Transverse colon (tissue), 4 donors: Measurements from ENCODE around the gene SLC39A11. TPM values are rescaled to one million over a fixed set of nuclear protein-coding genes. Genes with fewer than 3 reads are reported as not detected.

ENCODE experiments used
- DNase-seq: peaks from one replicate; pipeline ENCODE4 v3.0.0-alpha.2; 2019
- H3K27ac ChIP-seq, 4 donors: fragments of 200-600 bp; sonication (generic); 2 replicates each; pipeline ENCODE4 v1.5.1; 2016 to 2018; ENCODE audit warnings: inconsistent platforms in 4 of 4
- H3K27me3 ChIP-seq: fragments of 200-600 bp; sonication (generic); 2 replicates; pipeline ENCODE4 v1.5.1; 2017; ENCODE audit warnings: inconsistent platforms
- H3K36me3 ChIP-seq, 4 donors: fragments of 200-600 bp; sonication (generic); 2 replicates each; pipeline ENCODE4 v1.5.1; 2017 to 2019; ENCODE audit warnings: inconsistent platforms in 4 of 4
- H3K4me1 ChIP-seq, 4 donors: fragments of 200-600 bp; sonication (generic); 2 replicates each; pipeline ENCODE4 v1.5.1; 2017 to 2020; ENCODE audit warnings: inconsistent platforms in 4 of 4
- H3K4me3 ChIP-seq, 4 donors: fragments of 200-600 bp; sonication (generic); 1 replicate in 1 of 4; 2 replicates in 3 of 4; pipeline versions ENCODE4 v1.5.1 to v1.6.1; 2017 to 2019; ENCODE audit warnings: inconsistent platforms in 4 of 4
- H3K9me3 ChIP-seq, 2 donors: fragments of 200-600 bp; sonication (generic); 2 replicates each; pipeline ENCODE4 v1.5.1; 2017 to 2019; ENCODE audit warnings: inconsistent platforms in 2 of 2
- CTCF ChIP-seq, 5 experiments: fragments of 200-600 bp in 3 of 5; fragments of 450-650 bp in 2 of 5; sonication (generic) in 3 of 5; IDR thresholded peaks; 1 replicate in 2 of 5; 2 replicates in 3 of 5; pipeline ENCODE4 v1.5.1; 2016 to 2017; ENCODE audit warnings: antibody characterized with exemption in 5 of 5, inconsistent platforms in 3 of 5, mild to moderate bottlenecking in 2 of 5, moderate library complexity in 1 of 5
- EP300 ChIP-seq: sonication (generic); formaldehyde crosslinking; IDR thresholded peaks from one replicate; pipeline ENCODE4 v1.6.1; 2017; ENCODE audit warnings: antibody characterized with exemption, low read depth
- POLR2A ChIP-seq: fragments of 450-650 bp; IDR thresholded peaks from one replicate; pipeline ENCODE4 v1.6.1; 2016; ENCODE audit warnings: antibody characterized with exemption, mild to moderate bottlenecking, moderate library complexity
- POLR2AphosphoS5 ChIP-seq, 3 donors: sonication (generic); formaldehyde crosslinking; IDR thresholded peaks; one replicate each; pipeline ENCODE4 v1.6.1; 2016; ENCODE audit warnings: antibody characterized with exemption in 3 of 3
- WGBS, 2 donors: methylation state at CpG; one replicate each; pipeline ENCODE4 v1.1.5; 2018; ENCODE audit warnings: low coverage in 1 of 2; 5-methylcytosine and 5-hydroxymethylcytosine counted together
- in situ Hi-C, 4 donors: fragments of 200-750 bp; cut with MboI; loops; one replicate each; pipeline versions ENCODE4 v1.15.0 to v1.15.1; 2017; ENCODE audit warnings: low sequenced_read_pairs in 3 of 4, low pct_ligation_motif_present in 1 of 4, low pct_unique_long_range_greater_than_20kb in 1 of 4
- intact Hi-C: fragments of 100-400 bp; cut with DNase I; formaldehyde crosslinking; loops from one replicate; pipeline ENCODE4 v1.15.1; 2023; ENCODE audit warnings: low total_unique reads
- total RNA-seq, 4 donors: library from RNA; depleted of rRNA; stranded (reverse); fragments of >200 nt; gene quantifications; one replicate each; pipeline ENCODE4 v1.1.0, GENCODE V29; 2016

The SLC39A11 gene
- total RNA-seq, 4 donors from 2014 or later = 20.7 to 49.7 (median 33.3) TPM

DNA sequence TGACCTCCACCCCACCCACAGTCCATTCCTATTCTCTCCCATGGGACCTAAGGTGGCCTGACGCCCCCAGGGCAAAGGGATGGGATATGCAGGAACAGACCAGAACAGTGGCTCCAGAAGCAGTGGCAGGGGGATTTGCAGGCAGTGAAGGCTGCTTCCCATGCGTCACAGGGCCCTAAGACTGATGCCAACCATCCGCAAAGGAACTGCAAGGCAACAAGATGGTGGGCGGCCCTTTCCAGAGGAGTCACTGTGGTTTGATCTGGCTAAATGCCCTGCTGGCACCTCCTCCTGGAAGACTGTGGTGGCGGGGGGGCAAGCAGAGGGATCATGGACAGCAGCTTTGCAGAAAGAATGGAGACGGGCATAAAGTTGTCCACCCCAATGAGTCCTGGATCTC is 4.4 kb upstream of the SLC39A11 start:
- WGBS, 2 donors = 75% methylated on average over 6 of the region's 6 CpGs; no CpG with 5 or more reads in 1 of the 2 donors
- no peaks in the 10 kb centered on the region for H3K9me3 ChIP-seq
- intact Hi-C loops (no loop called here), in situ Hi-C loops (no loop called here)
- H3K27me3 ChIP-seq = peaks cover 7% of the 10 kb centered on the region
- no peaks in the 10 kb centered on the region for H3K36me3 ChIP-seq
- no peak for DNase-seq
- peaks cover 4 to 8% (median 7%) of the 10 kb centered on the region in 4 donors for H3K4me1 ChIP-seq
- no peak overlapping the region for H3K4me3 ChIP-seq
- no peak overlapping the region for H3K27ac ChIP-seq
- no peak for TF ChIP-seq POLR2AphosphoS5 (IDR thresholded peaks at IDR 0.05)
- no peak for TF ChIP-seq CTCF (IDR thresholded peaks at IDR 0.05)
- no peak for TF ChIP-seq POLR2A
- TF ChIP-seq EP300 = no peak

GRCh38 chr17:73096211-73096610 is 3.7 kb upstream of the SLC39A11 start:
- intact Hi-C loops (no loop called here), in situ Hi-C loops (no loop called here)
- 69 to 80% methylated on average over 1 to 6 of the region's 6 CpGs for WGBS, 2 donors
- no peak for TF ChIP-seq POLR2A
- TF ChIP-seq EP300 = no peak
- no peak for TF ChIP-seq POLR2AphosphoS5 (IDR thresholded peaks at IDR 0.05)
- no peak for TF ChIP-seq CTCF (IDR thresholded peaks at IDR 0.05)
- DNase-seq = no peak
- peaks cover 7% of the 10 kb centered on the region for H3K27me3 ChIP-seq
- no peaks in the 10 kb centered on the region for H3K36me3 ChIP-seq
- H3K4me1 ChIP-seq = peaks cover 4 to 15% (median 13%) of the 10 kb centered on the region in 4 donors
- H3K4me3 ChIP-seq = no peak overlapping the region
- no peak overlapping the region for H3K27ac ChIP-seq
- no peaks in the 10 kb centered on the region for H3K9me3 ChIP-seq

- peaks cover 4 to 31% (median 17%) of the 10 kb centered on the region in 4 donors for H3K4me1 ChIP-seq
- intact Hi-C loops = no loop called here
- no peaks in the 10 kb centered on the region for H3K36me3 ChIP-seq
- 65 to 100% methylated on average over 1 to 9 of the region's 9 CpGs for WGBS, 2 donors
- no peak for DNase-seq
- H3K27ac ChIP-seq = peak overlapping the region in 2 of 4 donors; percentile 70 to 83
- TF ChIP-seq EP300 (no peak), POLR2AphosphoS5 (IDR thresholded peaks at IDR 0.05) (no peak), CTCF (IDR thresholded peaks at IDR 0.05) (no peak), POLR2A (no peak)
- H3K4me3 ChIP-seq = peak overlapping the region in 1 of 4 donors; percentile 61
- H3K27me3 ChIP-seq = peaks cover 4% of the 10 kb centered on the region
- H3K9me3 ChIP-seq = no peaks in the 10 kb centered on the region
- in situ Hi-C loops = no loop called here
These were observed 798 bp upstream of the SLC39A11 start for GRCh38 chr17:73093286-73093685.

DNA sequence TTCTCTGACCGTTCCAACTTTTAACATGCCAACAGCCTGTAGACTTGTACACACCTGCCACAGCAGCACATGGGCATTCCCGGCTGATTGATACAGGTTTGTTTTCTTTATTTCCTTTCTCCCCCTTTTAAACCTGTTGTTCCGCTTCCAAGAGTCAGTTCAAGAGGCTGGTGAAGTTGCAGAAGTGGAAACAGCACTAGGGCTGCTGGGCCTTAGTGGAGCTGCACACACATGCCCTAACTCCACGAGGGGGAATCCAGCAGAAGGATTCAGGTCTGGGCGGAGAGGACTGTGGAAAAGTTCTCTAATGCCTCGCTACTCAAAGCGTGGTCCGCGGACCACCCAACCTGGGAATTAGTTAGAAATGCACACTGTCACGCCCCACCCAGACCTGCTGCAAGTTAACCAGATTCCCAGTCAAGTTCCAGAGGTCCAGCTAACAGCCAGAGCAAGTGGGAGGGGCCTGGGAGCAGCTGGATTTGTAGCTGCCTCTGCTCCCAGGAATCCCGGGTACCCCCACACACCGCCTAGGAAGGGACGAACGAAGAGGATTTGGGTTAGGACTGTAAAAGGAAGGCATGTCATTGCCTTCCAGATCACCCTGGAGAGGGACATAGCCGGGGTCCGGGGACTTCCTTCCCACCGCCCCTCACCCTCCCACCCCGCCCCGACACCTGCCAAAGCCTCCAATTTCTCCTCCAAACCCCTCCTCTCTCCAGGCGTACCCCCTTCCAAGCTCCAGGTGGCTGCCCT is 542 bp downstream of the SLC39A11 start:
- intact Hi-C loops = no loop called here
- no peaks in the 10 kb centered on the region for H3K9me3 ChIP-seq
- H3K27ac ChIP-seq = peak overlapping the region; percentile 64 to 83 (median 72)
- WGBS, 2 donors = 6 to 16% methylated on average over 5 to 20 of the region's 20 CpGs
- H3K27me3 ChIP-seq = peaks cover 4% of the 10 kb centered on the region
- in situ Hi-C loops = no loop called here
- TF ChIP-seq EP300 (no peak), POLR2AphosphoS5 (IDR thresholded peaks at IDR 0.05) (no peak), POLR2A (no peak), CTCF (IDR thresholded peaks at IDR 0.05) (no peak)
- DNase-seq = peak; percentile 35
- peaks cover 4 to 31% (median 17%) of the 10 kb centered on the region in 4 donors for H3K4me1 ChIP-seq
- H3K36me3 ChIP-seq = no peaks in the 10 kb centered on the region
- H3K4me3 ChIP-seq = peak overlapping the region; percentile 54 to 72 (median 63)
